ENCODE data around the gene ERN2. TPM values are rescaled to one million over a fixed set of nuclear protein-coding genes. Genes with fewer than 3 reads are reported as not detected.

The ERN2 gene
- total and polyA plus RNA-seq, 8 donors, result 0.20 to 4.7 (median 1.8) TPM

DNA sequence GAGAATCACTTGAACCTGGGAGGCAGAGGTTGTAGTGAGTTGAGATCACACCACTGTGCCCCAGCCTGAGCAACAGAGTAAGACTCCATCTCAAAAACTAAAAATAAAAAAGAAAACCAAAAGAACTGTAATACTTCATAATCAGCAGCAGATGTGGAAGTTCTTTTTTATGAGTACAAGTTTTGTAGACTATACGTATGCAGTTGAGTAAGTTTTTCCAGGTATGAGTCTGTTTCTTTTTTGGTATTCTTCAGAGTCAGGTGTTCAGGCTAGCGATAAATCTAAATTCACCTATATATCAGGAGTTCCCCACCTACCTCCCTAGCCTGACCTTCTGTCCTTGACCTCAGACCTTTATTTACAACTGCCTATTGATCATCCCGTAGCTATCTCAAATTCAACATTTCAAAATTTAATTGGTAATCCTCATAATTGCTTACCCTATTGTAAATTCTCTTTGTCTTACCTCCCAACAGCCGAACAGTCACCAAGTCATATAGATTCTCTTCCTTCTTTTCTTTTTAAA, 61.0 kb downstream of the ERN2 start:
- DNase-seq, result no peak
- ATAC-seq, result no peak
- intact Hi-C loops (cut with DNase I), result no loop called here
- H3K4me1 ChIP-seq, result no peaks in the 10 kb centered on the region
- no peaks in the 10 kb centered on the region for H3K9me3 ChIP-seq
- no peak overlapping the region for H3K4me3 ChIP-seq
- TF ChIP-seq, protein P1, sequence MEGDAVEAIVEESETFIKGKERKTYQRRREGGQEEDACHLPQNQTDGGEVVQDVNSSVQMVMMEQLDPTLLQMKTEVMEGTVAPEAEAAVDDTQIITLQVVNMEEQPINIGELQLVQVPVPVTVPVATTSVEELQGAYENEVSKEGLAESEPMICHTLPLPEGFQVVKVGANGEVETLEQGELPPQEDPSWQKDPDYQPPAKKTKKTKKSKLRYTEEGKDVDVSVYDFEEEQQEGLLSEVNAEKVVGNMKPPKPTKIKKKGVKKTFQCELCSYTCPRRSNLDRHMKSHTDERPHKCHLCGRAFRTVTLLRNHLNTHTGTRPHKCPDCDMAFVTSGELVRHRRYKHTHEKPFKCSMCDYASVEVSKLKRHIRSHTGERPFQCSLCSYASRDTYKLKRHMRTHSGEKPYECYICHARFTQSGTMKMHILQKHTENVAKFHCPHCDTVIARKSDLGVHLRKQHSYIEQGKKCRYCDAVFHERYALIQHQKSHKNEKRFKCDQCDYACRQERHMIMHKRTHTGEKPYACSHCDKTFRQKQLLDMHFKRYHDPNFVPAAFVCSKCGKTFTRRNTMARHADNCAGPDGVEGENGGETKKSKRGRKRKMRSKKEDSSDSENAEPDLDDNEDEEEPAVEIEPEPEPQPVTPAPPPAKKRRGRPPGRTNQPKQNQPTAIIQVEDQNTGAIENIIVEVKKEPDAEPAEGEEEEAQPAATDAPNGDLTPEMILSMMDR (IDR thresholded peaks at IDR 0.05), result no peak
- WGBS, 2 donors, result 84 to 90% methylated on average over 4 of the region's 4 CpGs
- H3K27ac ChIP-seq, result no peak overlapping the region
- FAIRE-seq, result no peak
- H3K27me3 ChIP-seq, result no peaks in the 10 kb centered on the region
- H3K36me3 ChIP-seq, result peaks cover 0 to 6% (median 0%) of the 10 kb centered on the region in 3 donors

DNA sequence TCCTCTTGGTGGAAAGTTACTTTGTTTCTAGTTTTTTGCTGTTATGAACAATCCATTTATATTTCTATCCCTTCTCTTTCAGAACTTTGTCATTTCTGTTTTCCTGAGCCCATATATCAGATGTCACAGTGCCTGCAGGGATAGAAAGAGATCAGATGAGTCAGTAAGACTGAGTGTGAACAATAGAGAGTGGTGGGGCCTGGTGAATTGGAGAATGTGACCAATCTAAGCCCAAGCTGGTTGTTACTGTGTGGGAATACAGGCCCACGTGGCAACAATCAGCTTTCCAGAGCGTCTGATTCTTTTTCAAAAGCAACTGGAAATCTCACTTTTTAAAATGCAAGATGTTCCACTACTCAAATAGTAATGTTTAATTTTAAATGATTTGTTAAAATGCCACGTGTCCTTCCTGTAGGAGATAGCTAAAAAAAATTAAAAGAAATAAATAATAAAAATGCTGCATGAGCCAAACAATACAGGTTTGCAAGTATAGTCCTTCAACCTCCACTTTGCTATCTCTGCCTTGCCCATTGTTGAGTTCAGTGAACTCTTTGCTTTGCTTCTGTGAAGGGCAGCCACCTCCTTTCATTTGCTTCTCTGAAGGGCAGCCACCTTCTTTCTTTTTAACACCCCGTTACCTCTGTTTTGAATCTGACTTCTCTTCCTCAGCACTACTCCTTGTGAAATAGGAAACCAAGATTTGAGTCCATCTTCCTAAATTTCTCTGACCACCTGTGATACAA, 62.2 kb downstream of the ERN2 start:
- TF ChIP-seq, protein P1 (IDR thresholded peaks at IDR 0.05), result no peak
- 88% methylated on average over 4 of the region's 4 CpGs for WGBS, 2 donors
- FAIRE-seq (no peak), DNase-seq (no peak), ATAC-seq (no peak)
- Histone ChIP-seq H3K27ac (no peak overlapping the region), H3K9me3 (no peaks in the 10 kb centered on the region), H3K36me3 (peaks cover 0 to 6% (median 0%) of the 10 kb centered on the region in 3 donors), H3K27me3 (no peaks in the 10 kb centered on the region), H3K4me1 (no peaks in the 10 kb centered on the region), H3K4me3 (no peak overlapping the region)
- intact Hi-C loops (cut with DNase I), result no loop called here

DNA sequence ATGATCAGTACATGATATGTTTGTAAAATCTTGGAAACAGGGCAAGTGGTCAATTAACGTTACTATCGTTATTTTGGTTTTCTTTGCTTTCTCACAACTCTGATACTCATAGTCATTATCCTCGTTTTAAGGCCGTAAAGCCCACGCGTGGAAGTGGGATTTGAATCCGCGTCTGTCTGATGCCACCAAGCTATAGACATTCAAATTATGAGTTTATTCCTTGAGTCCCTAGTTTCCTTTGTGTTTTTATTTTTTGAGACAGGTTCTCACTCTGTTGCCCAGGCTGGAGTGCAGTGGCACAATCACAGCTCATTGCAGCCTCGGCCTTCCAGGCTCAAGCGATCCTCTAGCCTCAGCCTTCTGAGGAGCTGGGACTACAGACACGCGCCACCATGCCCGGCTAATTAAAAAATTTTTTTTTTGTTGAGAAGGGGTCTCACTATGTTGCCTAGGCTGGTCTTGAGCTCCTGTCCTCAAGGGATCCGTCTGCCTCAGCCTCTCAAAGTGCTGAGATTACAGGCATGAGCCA, 70.7 kb downstream of the ERN2 start:
- TF ChIP-seq, protein P1 (IDR thresholded peaks at IDR 0.05), result no peak
- H3K4me3 ChIP-seq, result peak overlapping the region; percentile 85 to 97 (median 92)
- no peaks in the 10 kb centered on the region for H3K9me3 ChIP-seq
- H3K27me3 ChIP-seq, result no peaks in the 10 kb centered on the region
- H3K27ac ChIP-seq, result no peak overlapping the region
- FAIRE-seq (no peak), ATAC-seq (no peak), DNase-seq (no peak)
- no peaks in the 10 kb centered on the region for H3K36me3 ChIP-seq
- WGBS, 2 donors, result 63 to 69% methylated on average over 14 of the region's 14 CpGs
- H3K4me1 ChIP-seq, result peaks cover 6 to 20% (median 7%) of the 10 kb centered on the region in 3 donors
- intact Hi-C loops (cut with DNase I), result no loop called here

DNA sequence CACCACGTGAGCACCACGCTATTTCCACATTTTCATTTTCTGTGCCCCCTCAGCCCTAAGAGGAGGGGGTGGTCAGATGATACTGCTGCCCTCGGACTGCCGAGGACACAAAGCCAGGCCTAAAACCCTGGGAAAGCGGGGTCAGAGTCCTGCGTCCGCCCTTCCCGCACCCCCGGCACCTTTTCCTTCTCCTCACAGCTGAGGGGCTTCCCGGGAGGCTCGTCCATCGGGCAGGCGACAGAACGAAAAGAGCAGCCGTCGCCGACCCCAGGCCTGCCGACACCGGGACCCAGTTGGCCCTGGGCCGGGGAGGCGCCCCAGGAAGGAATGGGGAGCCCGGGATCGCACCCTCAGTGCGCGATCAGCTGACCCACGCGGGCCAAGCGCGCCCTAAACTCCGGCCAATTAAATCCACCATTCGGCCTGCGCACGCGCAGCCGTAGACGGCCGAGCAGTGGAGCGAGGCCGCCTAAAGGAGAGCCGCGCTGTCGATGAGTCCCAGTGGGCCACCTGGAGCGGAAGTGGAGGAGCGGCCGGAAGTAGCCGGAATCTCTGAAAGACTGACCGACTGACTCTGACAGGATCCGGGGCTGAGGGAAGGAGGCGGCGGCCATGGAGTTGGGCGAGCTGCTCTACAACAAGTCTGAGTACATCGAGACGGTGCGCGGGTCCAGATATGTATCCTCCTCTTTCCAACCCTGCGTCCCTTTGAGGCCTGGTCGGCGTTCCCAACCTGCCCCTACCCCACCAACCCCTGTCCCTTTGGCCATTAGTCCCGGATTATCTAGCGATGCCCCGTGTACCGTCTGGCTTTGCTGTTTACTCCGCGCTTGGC, 71.9 kb downstream of the ERN2 start, which contains the start of the genes DCTN5 and PALB2:
Gene DCTN5 (plus strand): TSS at position 536 of the 835 bp plus-strand sequence. CDS start 77 bp downstream, at position 613.
Gene PALB2 (minus strand): TSS at position 380 of the 835 bp plus-strand sequence. CDS start 153 bp downstream, at position 227.
- no peak for FAIRE-seq
- WGBS, 2 donors, result 0% methylated on average over 64 of the region's 64 CpGs
- H3K4me3 ChIP-seq, result peak within 1 kb of the TSS; percentile 85 to 97 (median 92)
- H3K27ac ChIP-seq, result peak within 1 kb of the TSS; percentile 36 to 67 (median 65)
- peaks cover 6 to 20% (median 7%) of the 10 kb centered on the region in 3 donors for H3K4me1 ChIP-seq
- peak; percentile 99 to 100 (median 100) for ATAC-seq
- TF ChIP-seq, protein P1 (IDR thresholded peaks at IDR 0.05), result no peak
- intact Hi-C loops (cut with DNase I), result no loop called here
- no peaks in the 10 kb centered on the region for H3K9me3 ChIP-seq
- peaks cover 0 to under 1% (median 0%) of the 10 kb centered on the region in 3 donors for H3K36me3 ChIP-seq
- DNase-seq, result peak; percentile 89 to 98 (median 91)
- H3K27me3 ChIP-seq, result no peaks in the 10 kb centered on the region

All from pancreas (tissue), 10 donors.